ENCODE data around the gene LYZL4. TPM values are rescaled to one million over a fixed set of nuclear protein-coding genes. Genes with fewer than 3 reads are reported as not detected.

The LYZL4 gene
- total RNA-seq, 1 experiment from 2014 or later: not detected

DNA sequence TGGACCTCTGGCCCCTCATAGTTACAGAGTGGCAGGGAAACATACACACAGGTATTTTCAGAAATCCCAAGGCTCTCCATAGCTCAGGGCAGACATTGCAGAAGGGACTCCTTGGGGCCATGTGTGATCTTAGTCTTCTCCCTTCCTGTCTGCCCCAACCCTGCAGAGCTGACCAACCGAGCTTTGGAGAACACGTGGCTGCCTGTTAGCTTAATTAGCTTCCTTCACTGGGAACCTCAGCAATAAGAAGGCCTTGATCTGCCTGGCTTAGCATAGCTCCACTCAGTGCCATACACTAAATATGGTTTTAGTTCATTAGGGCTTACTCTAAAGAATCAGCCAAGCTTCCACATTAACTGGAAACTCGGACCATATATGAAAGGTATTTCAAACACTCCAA, 12.3 kb downstream of the LYZL4 start:
- Histone ChIP-seq H4K20me1 (ENCODE audit: low read length) (no peaks in the 10 kb centered on the region), H3K4me2 (ENCODE audit: low read length) (no peak overlapping the region), H3K27ac (ENCODE audit: low read length) (no peak overlapping the region), H3K9ac (ENCODE audit: low read length) (no peak overlapping the region), H3K4me3 (ENCODE audit: low read length) (no peak overlapping the region), H3K4me1 (ENCODE audit: insufficient read depth, low read length) (no peaks in the 10 kb centered on the region), H3K36me3 (ENCODE audit: low read depth, low read length) (no peaks in the 10 kb centered on the region), H3K27me3 (ENCODE audit: low read length) (peaks cover 25% of the 10 kb centered on the region), H2AFZ (ENCODE audit: low read length) (no peak overlapping the region), H3K79me2 (ENCODE audit: low read length) (no peaks in the 10 kb centered on the region), H3F3A (ENCODE audit: low read length, unreplicated experiment) (no peaks in the 10 kb centered on the region), H3K9me3 (ENCODE audit: low read length) (no peaks in the 10 kb centered on the region), H3K9me2 (replicated peaks; ENCODE audit: low read length) (no peaks in the 10 kb centered on the region)
- intact Hi-C loops (cut with micrococcal nuclease): no loop called here
- BruUV-seq (replicated peaks): no TSS peak
- TF ChIP-seq, protein P1, sequence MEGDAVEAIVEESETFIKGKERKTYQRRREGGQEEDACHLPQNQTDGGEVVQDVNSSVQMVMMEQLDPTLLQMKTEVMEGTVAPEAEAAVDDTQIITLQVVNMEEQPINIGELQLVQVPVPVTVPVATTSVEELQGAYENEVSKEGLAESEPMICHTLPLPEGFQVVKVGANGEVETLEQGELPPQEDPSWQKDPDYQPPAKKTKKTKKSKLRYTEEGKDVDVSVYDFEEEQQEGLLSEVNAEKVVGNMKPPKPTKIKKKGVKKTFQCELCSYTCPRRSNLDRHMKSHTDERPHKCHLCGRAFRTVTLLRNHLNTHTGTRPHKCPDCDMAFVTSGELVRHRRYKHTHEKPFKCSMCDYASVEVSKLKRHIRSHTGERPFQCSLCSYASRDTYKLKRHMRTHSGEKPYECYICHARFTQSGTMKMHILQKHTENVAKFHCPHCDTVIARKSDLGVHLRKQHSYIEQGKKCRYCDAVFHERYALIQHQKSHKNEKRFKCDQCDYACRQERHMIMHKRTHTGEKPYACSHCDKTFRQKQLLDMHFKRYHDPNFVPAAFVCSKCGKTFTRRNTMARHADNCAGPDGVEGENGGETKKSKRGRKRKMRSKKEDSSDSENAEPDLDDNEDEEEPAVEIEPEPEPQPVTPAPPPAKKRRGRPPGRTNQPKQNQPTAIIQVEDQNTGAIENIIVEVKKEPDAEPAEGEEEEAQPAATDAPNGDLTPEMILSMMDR (conservative IDR thresholded peaks at IDR 0.05; ENCODE audit: low read depth, low read length): no peak
- no peak for TF ChIP-seq EZH2phosphoT487 (IDR thresholded peaks at IDR 0.05; ENCODE audit: borderline replicate concordance, low read length)
- POLR2A ChIA-PET (ENCODE audit: unreplicated experiment): no interaction called here
- ATAC-seq: no peak
- DNase-seq: no peak
- CTCF ChIA-PET: no interaction called here

DNA sequence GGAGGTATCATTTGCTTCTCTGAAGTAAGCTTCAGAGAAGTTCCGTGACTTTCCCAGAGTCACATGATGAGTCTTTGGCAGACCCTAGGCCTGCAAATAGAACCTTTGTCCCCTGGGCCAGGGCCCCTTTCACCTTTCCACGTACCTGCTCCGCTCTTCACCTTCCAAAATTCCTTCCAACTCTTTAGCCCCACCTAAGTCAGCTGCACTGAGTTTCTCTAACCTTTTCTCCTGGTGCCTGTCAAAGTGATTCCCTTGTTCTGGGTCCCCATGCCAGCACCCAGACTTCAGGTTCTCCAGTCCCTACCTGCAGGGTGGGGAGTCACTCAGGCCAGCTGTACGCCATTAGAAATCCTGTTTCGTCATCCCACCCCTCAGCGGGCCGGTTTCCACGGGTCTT, 12.8 kb downstream of the LYZL4 start:
- no peaks in the 10 kb centered on the region for H3F3A ChIP-seq (ENCODE audit: low read length, unreplicated experiment)
- H3K9ac ChIP-seq (ENCODE audit: low read length): no peak overlapping the region
- no TSS peak for BruUV-seq (replicated peaks)
- H4K20me1 ChIP-seq (ENCODE audit: low read length): no peaks in the 10 kb centered on the region
- H3K27me3 ChIP-seq (ENCODE audit: low read length): peaks cover 26% of the 10 kb centered on the region
- H3K9me3 ChIP-seq (ENCODE audit: low read length): no peaks in the 10 kb centered on the region
- TF ChIP-seq EZH2phosphoT487 (IDR thresholded peaks at IDR 0.05; ENCODE audit: borderline replicate concordance, low read length) (no peak), EZH2 (IDR thresholded peaks at IDR 0.05; ENCODE audit: low read length, unreplicated experiment) (no peak)
- TF ChIP-seq, protein P1 (conservative IDR thresholded peaks at IDR 0.05; ENCODE audit: low read depth, low read length): no peak
- no peak overlapping the region for H3K4me2 ChIP-seq (ENCODE audit: low read length)
- DNase-seq (no peak), ATAC-seq (no peak)
- no peaks in the 10 kb centered on the region for H3K4me1 ChIP-seq (ENCODE audit: insufficient read depth, low read length)
- H3K36me3 ChIP-seq (ENCODE audit: low read depth, low read length): no peaks in the 10 kb centered on the region
- POLR2A ChIA-PET (ENCODE audit: unreplicated experiment): no interaction called here
- no peak overlapping the region for H2AFZ ChIP-seq (ENCODE audit: low read length)
- CTCF ChIA-PET: no interaction called here
- H3K27ac ChIP-seq (ENCODE audit: low read length): no peak overlapping the region
- no peaks in the 10 kb centered on the region for H3K9me2 ChIP-seq (replicated peaks; ENCODE audit: low read length)
- intact Hi-C loops (cut with micrococcal nuclease): no loop called here
- no peak overlapping the region for H3K4me3 ChIP-seq (ENCODE audit: low read length)
- H3K79me2 ChIP-seq (ENCODE audit: low read length): no peaks in the 10 kb centered on the region

DNA sequence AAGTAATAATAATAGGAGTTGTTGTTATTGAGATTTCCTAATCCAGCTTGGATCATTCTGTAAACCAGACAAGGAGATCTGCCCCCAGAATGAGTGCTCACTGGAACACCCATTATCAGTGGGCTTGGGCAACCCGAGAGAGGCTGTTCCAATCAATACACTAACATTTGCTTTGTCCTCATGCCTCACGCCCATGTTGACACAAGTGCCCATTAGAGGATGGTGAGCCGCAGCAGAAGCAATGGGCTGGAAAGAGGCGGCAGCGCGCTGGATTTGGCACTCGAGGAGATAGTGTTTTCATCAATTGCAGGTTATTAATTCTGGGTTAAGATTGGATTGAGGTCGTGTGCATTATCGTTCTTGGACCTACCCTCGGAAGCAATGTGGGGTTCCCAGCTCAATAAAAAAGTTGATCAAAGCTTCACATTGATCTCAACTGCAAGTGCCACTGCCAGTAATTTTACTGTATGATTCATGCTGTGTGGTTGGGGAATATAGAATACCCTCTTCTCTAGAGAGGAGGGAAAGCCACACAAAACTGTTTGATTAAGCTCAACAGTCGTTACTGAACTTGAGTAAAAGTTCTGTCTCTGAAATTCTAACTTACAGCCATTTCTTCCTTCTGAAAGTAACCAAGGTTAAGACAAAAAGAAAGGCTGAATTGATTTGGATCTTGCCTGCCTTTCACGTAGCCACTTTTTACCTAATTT, 15.7 kb downstream of the LYZL4 start:
- ChIA-PET CTCF (no interaction called here), POLR2A (ENCODE audit: unreplicated experiment) (no interaction called here)
- TF ChIP-seq EZH2phosphoT487 (IDR thresholded peaks at IDR 0.05; ENCODE audit: borderline replicate concordance, low read length) (no peak), EZH2 (IDR thresholded peaks at IDR 0.05; ENCODE audit: low read length, unreplicated experiment) (no peak)
- TF ChIP-seq, protein P1 (conservative IDR thresholded peaks at IDR 0.05; ENCODE audit: low read depth, low read length): no peak
- Histone ChIP-seq H3K4me3 (ENCODE audit: low read length) (no peak overlapping the region), H3K36me3 (ENCODE audit: low read depth, low read length) (no peaks in the 10 kb centered on the region), H3K79me2 (ENCODE audit: low read length) (no peaks in the 10 kb centered on the region), H3K27ac (ENCODE audit: low read length) (no peak overlapping the region), H3K4me1 (ENCODE audit: insufficient read depth, low read length) (no peaks in the 10 kb centered on the region), H4K20me1 (ENCODE audit: low read length) (no peaks in the 10 kb centered on the region), H3K4me2 (ENCODE audit: low read length) (no peak overlapping the region), H3K9me3 (ENCODE audit: low read length) (no peaks in the 10 kb centered on the region), H3F3A (ENCODE audit: low read length, unreplicated experiment) (no peaks in the 10 kb centered on the region), H3K27me3 (ENCODE audit: low read length) (peaks cover 49% of the 10 kb centered on the region), H2AFZ (ENCODE audit: low read length) (no peak overlapping the region), H3K9ac (ENCODE audit: low read length) (no peak overlapping the region), H3K9me2 (replicated peaks; ENCODE audit: low read length) (no peaks in the 10 kb centered on the region)
- intact Hi-C loops (cut with micrococcal nuclease): no loop called here
- DNase-seq (no peak), ATAC-seq (no peak)
- BruUV-seq (replicated peaks): no TSS peak
